AG08396 (cell line): ENCODE measurements around the gene SKA3.

Experiments used
- DNase-seq: peaks from one replicate; pipeline ENCODE4 v3.0.0; 2012; ENCODE audit warnings: low spot score, mixed read lengths

SKA3 gene

GRCh38 chr13:21115231-21115630 lies 61.1 kb downstream of the SKA3 start:
- DNase-seq = no peak

GRCh38 chr13:21111546-21111945 lies 64.8 kb downstream of the SKA3 start:
- DNase-seq = no peak

GRCh38 chr13:21109168-21109567 lies 67.2 kb downstream of the SKA3 start:
- no peak for DNase-seq

- peak; percentile 87 for DNase-seq
Measured at GRCh38 chr13:21106089-21106488, 70.3 kb downstream of the SKA3 start.

- DNase-seq = no peak
Measured at GRCh38 chr13:21104199-21105019, 71.9 kb downstream of the SKA3 start.
